ENCODE measurements around the gene FAM241A. TPM values are rescaled to one million over a fixed set of nuclear protein-coding genes. Genes with fewer than 3 reads are reported as not detected.

FAM241A gene
- total and polyA plus RNA-seq, 2 of the 13 experiments (the other 11 are each of a cell fraction or from before 2014, with no cell fraction given), result 0.61 to 0.69 TPM

DNA sequence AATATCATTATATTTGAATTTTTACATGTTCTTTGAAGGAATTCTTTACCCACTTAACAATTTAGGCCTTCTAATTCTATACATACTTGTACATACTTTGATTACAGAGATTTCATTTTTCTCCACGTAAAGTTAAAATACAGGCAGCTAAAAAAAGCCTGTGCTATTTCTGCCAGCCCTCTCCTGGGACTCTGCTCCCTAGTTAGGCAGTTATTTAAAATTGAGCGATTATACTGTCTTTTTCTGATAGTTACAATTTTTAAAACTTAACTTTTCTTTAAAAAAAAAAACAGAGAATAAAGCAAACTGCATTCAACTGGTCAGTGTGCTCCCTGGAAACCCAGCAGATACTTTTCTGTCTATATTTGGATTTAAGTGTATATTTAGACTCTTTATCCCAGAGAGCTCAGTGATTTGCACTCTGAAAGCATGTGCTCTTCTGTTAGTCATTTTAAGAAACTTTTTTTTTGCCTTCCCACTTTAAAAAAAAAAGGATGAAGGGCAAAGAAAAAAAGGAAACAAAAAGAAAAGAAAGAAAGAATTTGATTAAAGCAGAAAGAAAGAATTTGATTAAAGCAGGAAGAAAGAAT, 18.1 kb upstream of the FAM241A start (continued):
- TF ChIP-seq, protein P1, sequence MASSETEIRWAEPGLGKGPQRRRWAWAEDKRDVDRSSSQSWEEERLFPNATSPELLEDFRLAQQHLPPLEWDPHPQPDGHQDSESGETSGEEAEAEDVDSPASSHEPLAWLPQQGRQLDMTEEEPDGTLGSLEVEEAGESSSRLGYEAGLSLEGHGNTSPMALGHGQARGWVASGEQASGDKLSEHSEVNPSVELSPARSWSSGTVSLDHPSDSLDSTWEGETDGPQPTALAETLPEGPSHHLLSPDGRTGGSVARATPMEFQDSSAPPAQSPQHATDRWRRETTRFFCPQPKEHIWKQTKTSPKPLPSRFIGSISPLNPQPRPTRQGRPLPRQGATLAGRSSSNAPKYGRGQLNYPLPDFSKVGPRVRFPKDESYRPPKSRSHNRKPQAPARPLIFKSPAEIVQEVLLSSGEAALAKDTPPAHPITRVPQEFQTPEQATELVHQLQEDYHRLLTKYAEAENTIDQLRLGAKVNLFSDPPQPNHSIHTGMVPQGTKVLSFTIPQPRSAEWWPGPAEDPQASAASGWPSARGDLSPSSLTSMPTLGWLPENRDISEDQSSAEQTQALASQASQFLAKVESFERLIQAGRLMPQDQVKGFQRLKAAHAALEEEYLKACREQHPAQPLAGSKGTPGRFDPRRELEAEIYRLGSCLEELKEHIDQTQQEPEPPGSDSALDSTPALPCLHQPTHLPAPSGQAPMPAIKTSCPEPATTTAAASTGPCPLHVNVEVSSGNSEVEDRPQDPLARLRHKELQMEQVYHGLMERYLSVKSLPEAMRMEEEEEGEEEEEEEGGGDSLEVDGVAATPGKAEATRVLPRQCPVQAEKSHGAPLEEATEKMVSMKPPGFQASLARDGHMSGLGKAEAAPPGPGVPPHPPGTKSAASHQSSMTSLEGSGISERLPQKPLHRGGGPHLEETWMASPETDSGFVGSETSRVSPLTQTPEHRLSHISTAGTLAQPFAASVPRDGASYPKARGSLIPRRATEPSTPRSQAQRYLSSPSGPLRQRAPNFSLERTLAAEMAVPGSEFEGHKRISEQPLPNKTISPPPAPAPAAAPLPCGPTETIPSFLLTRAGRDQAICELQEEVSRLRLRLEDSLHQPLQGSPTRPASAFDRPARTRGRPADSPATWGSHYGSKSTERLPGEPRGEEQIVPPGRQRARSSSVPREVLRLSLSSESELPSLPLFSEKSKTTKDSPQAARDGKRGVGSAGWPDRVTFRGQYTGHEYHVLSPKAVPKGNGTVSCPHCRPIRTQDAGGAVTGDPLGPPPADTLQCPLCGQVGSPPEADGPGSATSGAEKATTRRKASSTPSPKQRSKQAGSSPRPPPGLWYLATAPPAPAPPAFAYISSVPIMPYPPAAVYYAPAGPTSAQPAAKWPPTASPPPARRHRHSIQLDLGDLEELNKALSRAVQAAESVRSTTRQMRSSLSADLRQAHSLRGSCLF (CRISPR knock-in tag; IDR thresholded peaks at IDR 0.05; ENCODE audit: borderline replicate concordance), result no peak
- TF ChIP-seq ZNF883 (CRISPR knock-in tag; IDR thresholded peaks at IDR 0.05; ENCODE audit: not compliant biosample characterization) (no peak), ZFYVE20 (CRISPR knock-in tag; IDR thresholded peaks at IDR 0.05; ENCODE audit: borderline replicate concordance, low read depth) (no peak)

DNA sequence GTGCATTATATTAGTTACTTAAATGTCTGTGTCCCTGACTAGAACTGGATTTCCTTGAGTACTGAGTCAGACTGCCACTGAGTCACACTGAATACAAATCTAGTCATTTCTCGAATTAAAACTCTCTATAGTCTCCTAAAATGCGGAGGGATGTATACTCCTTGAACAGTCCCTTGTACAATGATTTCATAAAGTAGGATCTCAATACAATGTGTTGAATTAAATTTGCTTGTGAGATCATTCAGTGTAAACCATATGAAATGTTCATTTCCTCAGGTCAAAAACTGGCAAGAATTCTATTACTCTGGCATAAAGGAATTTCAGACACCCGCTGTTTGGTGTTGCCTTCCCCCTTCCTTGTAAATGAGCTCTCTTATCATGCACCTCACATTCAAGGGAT, 17.5 kb upstream of the FAM241A start:
- H4K20me1 ChIP-seq (ENCODE audit: insufficient read depth, low read length), result no peaks in the 10 kb centered on the region
- no peak overlapping the region for H2AFZ ChIP-seq (ENCODE audit: low read length)
- no peak overlapping the region for H3K27ac ChIP-seq (ENCODE audit: extremely low read length, insufficient read depth, low read length)
- H3K9me3 ChIP-seq (ENCODE audit: low read length), result no peaks in the 10 kb centered on the region
- POLR2A ChIA-PET, result no interaction called here
- in situ Hi-C loops (cut with HindIII; ENCODE audit: extremely low pct_ligation_motif_present, low pct_unique_long_range_greater_than_20kb) (no loop called here), intact Hi-C loops (cut with micrococcal nuclease; ENCODE audit: unreplicated experiment) (no loop called here)
- no peak for TF ChIP-seq YEATS4 (CRISPR knock-in tag; IDR thresholded peaks at IDR 0.05; ENCODE audit: borderline replicate concordance)
- TF ChIP-seq ZNF143 (CRISPR knock-in tag; IDR thresholded peaks at IDR 0.05), result no peak
- TF ChIP-seq, protein P2, sequence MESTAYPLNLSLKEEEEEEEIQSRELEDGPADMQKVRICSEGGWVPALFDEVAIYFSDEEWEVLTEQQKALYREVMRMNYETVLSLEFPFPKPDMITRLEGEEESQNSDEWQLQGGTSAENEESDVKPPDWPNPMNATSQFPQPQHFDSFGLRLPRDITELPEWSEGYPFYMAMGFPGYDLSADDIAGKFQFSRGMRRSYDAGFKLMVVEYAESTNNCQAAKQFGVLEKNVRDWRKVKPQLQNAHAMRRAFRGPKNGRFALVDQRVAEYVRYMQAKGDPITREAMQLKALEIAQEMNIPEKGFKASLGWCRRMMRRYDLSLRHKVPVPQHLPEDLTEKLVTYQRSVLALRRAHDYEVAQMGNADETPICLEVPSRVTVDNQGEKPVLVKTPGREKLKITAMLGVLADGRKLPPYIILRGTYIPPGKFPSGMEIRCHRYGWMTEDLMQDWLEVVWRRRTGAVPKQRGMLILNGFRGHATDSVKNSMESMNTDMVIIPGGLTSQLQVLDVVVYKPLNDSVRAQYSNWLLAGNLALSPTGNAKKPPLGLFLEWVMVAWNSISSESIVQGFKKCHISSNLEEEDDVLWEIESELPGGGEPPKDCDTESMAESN (CRISPR knock-in tag; conservative IDR thresholded peaks at IDR 0.05), result no peak
- TF ChIP-seq MED8 (CRISPR knock-in tag; IDR thresholded peaks at IDR 0.05; ENCODE audit: insufficient replicate concordance), result no peak
- TF ChIP-seq ZNF567 (CRISPR knock-in tag; IDR thresholded peaks at IDR 0.05; ENCODE audit: borderline replicate concordance), result no peak
- no peak for TF ChIP-seq NR3C1 (CRISPR knock-in tag; IDR thresholded peaks at IDR 0.05)
- no peak for TF ChIP-seq SNRNP70 (IDR thresholded peaks at IDR 0.05; ENCODE audit: low read depth, low read length)
- no peaks in the 10 kb centered on the region for H3K79me2 ChIP-seq (ENCODE audit: insufficient read depth, low read length)
- DNase-seq (ENCODE audit: low spot score) (no peak), ATAC-seq (no peak), FAIRE-seq (no peak)
- H3K9ac ChIP-seq (ENCODE audit: insufficient read depth, low read depth, low read length), result no peak overlapping the region
- CTCF ChIA-PET (ENCODE audit: low intra/inter-chr PET ratio, low total read pairs), result no interaction called here
- H3K27me3 ChIP-seq (ENCODE audit: control insufficient read depth in 1 of 2, insufficient read depth in 2 of 2, low read length in 2 of 2), result no peaks in the 10 kb centered on the region
- no peak overlapping the region for H3K4me2 ChIP-seq (ENCODE audit: low read depth, low read length)
- no TSS peak for BruUV-seq (replicated peaks)
- no peak overlapping the region for H3K4me3 ChIP-seq (replicated peaks in 1 of 3; ENCODE audit: insufficient read depth in 1 of 3, low read depth in 2 of 3, low read length in 3 of 3)
- H3K4me1 ChIP-seq (ENCODE audit: insufficient read depth, low read length), result no peaks in the 10 kb centered on the region
- H3K36me3 ChIP-seq (replicated peaks in 1 of 2; ENCODE audit: control insufficient read depth in 1 of 2, insufficient read depth in 2 of 2, low read length in 2 of 2), result no peaks in the 10 kb centered on the region
- 61% methylated on average over 3 of the region's 3 CpGs for WGBS (ENCODE audit: low lambda C conversion rate)

All from HepG2 (cell line).